WTC11 (cell line): ENCODE results near the gene AGAP1. TPM values are rescaled to one million over a fixed set of nuclear protein-coding genes. Genes with fewer than 3 reads are reported as not detected.

ENCODE experiments used
- ATAC-seq: fragments of 200-7000 bp; cut with Tn5 transposase; 2 replicates; pipeline ENCODE4 v1.10.0; 2021; ENCODE audit warnings: mild to moderate bottlenecking, moderate library complexity
- CTCF ChIA-PET: fragments of 300-600 bp; sonication (Branson Sonifier 250); formaldehyde crosslinking; loops from one replicate; lab custom pipeline; 2021; ENCODE audit warnings: antibody characterized with exemption; lab: Charles Lee
- POLR2A ChIA-PET: fragments of 350-600 bp; sonication (Branson Sonifier 250); formaldehyde crosslinking; loops from one replicate; lab custom pipeline; 2021; ENCODE audit warnings: antibody characterized with exemption; lab: Charles Lee
- DNase-seq: peaks from one replicate; pipeline ENCODE4 v3.0.0; 2021; ENCODE audit warnings: low spot score
- H3K27ac Mint-ChIP-seq: 2 replicates; pipeline ENCODE4 v1.8.0; 2021; ENCODE audit warnings: mixed read lengths
- H3K27me3 Mint-ChIP-seq: 2 replicates; pipeline ENCODE4 v1.8.0; 2021; ENCODE audit warnings: low read depth, mild to moderate bottlenecking, moderate library complexity, mixed read lengths
- H3K36me3 Mint-ChIP-seq: 2 replicates; pipeline ENCODE4 v1.8.0; 2021; ENCODE audit warnings: mixed read lengths
- H3K4me1 Mint-ChIP-seq: 2 replicates; pipeline ENCODE4 v1.8.0; 2022; ENCODE audit warnings: mixed read lengths
- H3K4me3 Mint-ChIP-seq: 2 replicates; pipeline ENCODE4 v1.8.0; 2021; ENCODE audit warnings: mild to moderate bottlenecking, moderate library complexity, mixed read lengths
- H3K9me3 Mint-ChIP-seq: 2 replicates; pipeline ENCODE4 v1.8.0; 2021; ENCODE audit warnings: mixed read lengths
- EMX1 ChIP-seq: fragments of 250-450 bp; sonication (Bioruptor Pico); IDR thresholded peaks from 2 replicates; pipeline ENCODE4 v1.8.0; 2021; ENCODE audit warnings: mild to moderate bottlenecking
- GTF2I ChIP-seq: fragments of 250-450 bp; sonication (Bioruptor Pico); conservative IDR thresholded peaks from 2 replicates; pipeline ENCODE4 v1.4.0; 2021; ENCODE audit warnings: mild to moderate bottlenecking
- HMGA2 ChIP-seq: fragments of 250-450 bp; sonication (Bioruptor Pico); IDR thresholded peaks from 2 replicates; pipeline ENCODE4 v1.4.0; 2021; ENCODE audit warnings: mild to moderate bottlenecking, moderate library complexity
- NFYB ChIP-seq: sonication (generic); formaldehyde crosslinking; conservative IDR thresholded peaks from 2 replicates; pipeline ENCODE4 v1.8.0; 2022; ENCODE audit warnings: low read depth, missing genetic modification reagents
- NR3C1 ChIP-seq: sonication (generic); formaldehyde crosslinking; conservative IDR thresholded peaks from 2 replicates; pipeline ENCODE4 v1.8.1; 2023; ENCODE audit warnings: low read depth, mild to moderate bottlenecking, missing genetic modification reagents
- RELA ChIP-seq: sonication (generic); formaldehyde crosslinking; IDR thresholded peaks from 2 replicates; pipeline ENCODE4 v1.8.1; 2022; ENCODE audit warnings: missing genetic modification reagents, mild to moderate bottlenecking, borderline replicate concordance
- RORB ChIP-seq: fragments of 250-450 bp; sonication (Bioruptor Pico); IDR thresholded peaks from 2 replicates; pipeline ENCODE4 v1.9.0; 2021; ENCODE audit warnings: mild to moderate bottlenecking
- SOX15 ChIP-seq: fragments of 250-450 bp; sonication (Bioruptor Pico); IDR thresholded peaks from 2 replicates; pipeline ENCODE4 v1.9.0; 2021; ENCODE audit warnings: mild to moderate bottlenecking
- TEAD4 ChIP-seq: sonication (generic); formaldehyde crosslinking; IDR thresholded peaks from 2 replicates; pipeline ENCODE4 v1.8.0; 2022; ENCODE audit warnings: mild to moderate bottlenecking, missing genetic modification reagents
- ZBTB21 ChIP-seq: sonication (generic); formaldehyde crosslinking; IDR thresholded peaks from 2 replicates; pipeline ENCODE4 v1.8.1; 2023; ENCODE audit warnings: mild to moderate bottlenecking, missing genetic modification reagents, borderline replicate concordance
- ZNF138 ChIP-seq: sonication (generic); formaldehyde crosslinking; conservative IDR thresholded peaks from 2 replicates; pipeline ENCODE4 v1.8.1; 2022; ENCODE audit warnings: mild to moderate bottlenecking, moderate library complexity, missing genetic modification reagents
- ZNF263 ChIP-seq: sonication (generic); formaldehyde crosslinking; IDR thresholded peaks from 2 replicates; pipeline ENCODE4 v1.8.1; 2022; ENCODE audit warnings: low read depth, mild to moderate bottlenecking, moderate library complexity, missing genetic modification reagents
- ZNF396 ChIP-seq: fragments of 250-450 bp; sonication (Bioruptor Pico); IDR thresholded peaks from 2 replicates; pipeline ENCODE4 v1.8.0; 2021; ENCODE audit warnings: mild to moderate bottlenecking, moderate library complexity, borderline replicate concordance
- ZNF416 ChIP-seq: fragments of 250-450 bp; sonication (Bioruptor Pico); IDR thresholded peaks from 2 replicates; pipeline ENCODE4 v1.9.0; 2021; ENCODE audit warnings: mild to moderate bottlenecking, inconsistent platforms
- total RNA-seq: library from RNA; stranded (reverse); gene quantifications from 3 replicates; pipeline ENCODE4 v1.2.3, GENCODE V29; 2021
- TF ChIP-seq, protein P1 (sequence below): sonication (generic); formaldehyde crosslinking; conservative IDR thresholded peaks from 2 replicates; pipeline ENCODE4 v1.8.1; 2022; ENCODE audit warnings: mild to moderate bottlenecking, missing genetic modification reagents
- TF ChIP-seq, protein P2 (sequence below): sonication (generic); formaldehyde crosslinking; IDR thresholded peaks from 2 replicates; pipeline ENCODE4 v1.8.0; 2022; ENCODE audit warnings: mild to moderate bottlenecking, missing genetic modification reagents
- TF ChIP-seq, protein P3 (sequence below): sonication (generic); formaldehyde crosslinking; IDR thresholded peaks from 2 replicates; pipeline ENCODE4 v1.8.1; 2022; ENCODE audit warnings: low read depth, missing genetic modification reagents, borderline replicate concordance
- TF ChIP-seq, protein P4 (sequence below): sonication (generic); formaldehyde crosslinking; IDR thresholded peaks from 2 replicates; pipeline ENCODE4 v1.8.1; 2023; ENCODE audit warnings: mild to moderate bottlenecking, missing genetic modification reagents, borderline replicate concordance
- TF ChIP-seq, protein P5 (sequence below): sonication (generic); formaldehyde crosslinking; IDR thresholded peaks from 2 replicates; pipeline ENCODE4 v1.8.0; 2022; ENCODE audit warnings: mild to moderate bottlenecking, missing genetic modification reagents
- TF ChIP-seq, protein P6 (sequence below): fragments of 250-450 bp; sonication (Bioruptor Pico); IDR thresholded peaks from 2 replicates; pipeline ENCODE4 v1.9.0; 2021; ENCODE audit warnings: mild to moderate bottlenecking, borderline replicate concordance

Gene AGAP1
- total RNA-seq, 1 experiment from 2014 or later: 49.3 TPM

DNA sequence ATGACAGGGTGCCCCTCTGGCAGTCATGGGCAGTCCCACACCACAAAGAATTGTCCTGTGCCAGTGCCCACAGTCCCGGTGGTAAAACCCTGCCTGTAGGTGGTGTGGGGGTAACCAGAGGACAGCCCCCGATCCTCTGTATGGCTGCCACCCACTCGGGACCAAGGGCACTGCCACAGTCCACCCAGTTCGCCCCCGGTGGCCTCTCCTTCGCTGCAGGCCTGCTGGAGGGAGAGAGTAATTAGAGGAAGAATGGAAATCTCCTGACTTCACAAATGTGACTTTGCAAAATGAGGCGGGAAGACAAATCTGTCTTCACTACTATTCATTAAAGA lies 663.0 kb downstream of the AGAP1 start (continued):
- no peak for TF ChIP-seq ZNF416 (CRISPR knock-in tag)
- TF ChIP-seq, all 79 proteins: peak for 0

DNA sequence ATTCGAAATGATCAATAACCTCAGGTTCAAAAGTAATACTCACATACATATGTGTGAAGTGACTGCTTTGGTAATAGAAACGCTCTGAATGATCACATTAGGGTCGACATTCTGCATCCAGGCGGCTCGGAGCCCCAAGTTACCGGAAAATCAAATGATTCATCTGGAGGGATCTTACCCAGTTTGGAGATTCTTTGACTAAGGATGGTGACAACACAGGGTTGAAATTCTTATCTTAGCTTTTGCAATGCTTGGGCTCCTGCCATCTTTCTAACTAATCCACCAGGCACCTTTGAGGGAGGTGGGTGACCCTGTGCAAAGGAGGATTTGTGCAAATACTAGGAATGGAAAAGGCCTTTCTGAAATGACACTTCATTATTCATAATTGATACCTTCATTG lies 663.5 kb downstream of the AGAP1 start:
- ATAC-seq: no peak
- ChIA-PET CTCF (no interaction called here), POLR2A (no interaction called here)
- Mint-ChIP-seq H3K4me3 (no peak overlapping the region), H3K36me3 (peaks cover 9% of the 10 kb centered on the region), H3K27ac (no peak overlapping the region), H3K27me3 (peaks cover 83% of the 10 kb centered on the region), H3K4me1 (peaks cover 36% of the 10 kb centered on the region), H3K9me3 (peaks cover 13% of the 10 kb centered on the region)
- DNase-seq: no peak
- TF ChIP-seq TEAD4 (CRISPR knock-in tag) (no peak), RELA (CRISPR knock-in tag) (no peak), NR3C1 (CRISPR knock-in tag) (no peak), ZNF138 (no peak), NFYB (CRISPR knock-in tag) (no peak), ZNF416 (CRISPR knock-in tag) (no peak), HMGA2 (no peak), GTF2I (CRISPR knock-in tag) (no peak), RORB (CRISPR knock-in tag) (no peak), ZBTB21 (CRISPR knock-in tag) (no peak), ZNF263 (CRISPR knock-in tag) (no peak), ZNF396 (CRISPR knock-in tag) (no peak), SOX15 (no peak), EMX1 (CRISPR knock-in tag) (no peak)
- TF ChIP-seq, protein P1, sequence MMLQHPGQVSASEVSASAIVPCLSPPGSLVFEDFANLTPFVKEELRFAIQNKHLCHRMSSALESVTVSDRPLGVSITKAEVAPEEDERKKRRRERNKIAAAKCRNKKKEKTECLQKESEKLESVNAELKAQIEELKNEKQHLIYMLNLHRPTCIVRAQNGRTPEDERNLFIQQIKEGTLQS (CRISPR knock-in tag): no peak
- TF ChIP-seq, protein P2, sequence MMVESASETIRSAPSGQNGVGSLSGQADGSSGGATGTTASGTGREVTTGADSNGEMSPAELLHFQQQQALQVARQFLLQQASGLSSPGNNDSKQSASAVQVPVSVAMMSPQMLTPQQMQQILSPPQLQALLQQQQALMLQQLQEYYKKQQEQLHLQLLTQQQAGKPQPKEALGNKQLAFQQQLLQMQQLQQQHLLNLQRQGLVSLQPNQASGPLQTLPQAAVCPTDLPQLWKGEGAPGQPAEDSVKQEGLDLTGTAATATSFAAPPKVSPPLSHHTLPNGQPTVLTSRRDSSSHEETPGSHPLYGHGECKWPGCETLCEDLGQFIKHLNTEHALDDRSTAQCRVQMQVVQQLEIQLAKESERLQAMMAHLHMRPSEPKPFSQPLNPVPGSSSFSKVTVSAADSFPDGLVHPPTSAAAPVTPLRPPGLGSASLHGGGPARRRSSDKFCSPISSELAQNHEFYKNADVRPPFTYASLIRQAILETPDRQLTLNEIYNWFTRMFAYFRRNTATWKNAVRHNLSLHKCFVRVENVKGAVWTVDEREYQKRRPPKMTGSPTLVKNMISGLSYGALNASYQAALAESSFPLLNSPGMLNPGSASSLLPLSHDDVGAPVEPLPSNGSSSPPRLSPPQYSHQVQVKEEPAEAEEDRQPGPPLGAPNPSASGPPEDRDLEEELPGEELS: no peak
- TF ChIP-seq, protein P3, sequence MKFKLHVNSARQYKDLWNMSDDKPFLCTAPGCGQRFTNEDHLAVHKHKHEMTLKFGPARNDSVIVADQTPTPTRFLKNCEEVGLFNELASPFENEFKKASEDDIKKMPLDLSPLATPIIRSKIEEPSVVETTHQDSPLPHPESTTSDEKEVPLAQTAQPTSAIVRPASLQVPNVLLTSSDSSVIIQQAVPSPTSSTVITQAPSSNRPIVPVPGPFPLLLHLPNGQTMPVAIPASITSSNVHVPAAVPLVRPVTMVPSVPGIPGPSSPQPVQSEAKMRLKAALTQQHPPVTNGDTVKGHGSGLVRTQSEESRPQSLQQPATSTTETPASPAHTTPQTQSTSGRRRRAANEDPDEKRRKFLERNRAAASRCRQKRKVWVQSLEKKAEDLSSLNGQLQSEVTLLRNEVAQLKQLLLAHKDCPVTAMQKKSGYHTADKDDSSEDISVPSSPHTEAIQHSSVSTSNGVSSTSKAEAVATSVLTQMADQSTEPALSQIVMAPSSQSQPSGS: no peak
- TF ChIP-seq, protein P4, sequence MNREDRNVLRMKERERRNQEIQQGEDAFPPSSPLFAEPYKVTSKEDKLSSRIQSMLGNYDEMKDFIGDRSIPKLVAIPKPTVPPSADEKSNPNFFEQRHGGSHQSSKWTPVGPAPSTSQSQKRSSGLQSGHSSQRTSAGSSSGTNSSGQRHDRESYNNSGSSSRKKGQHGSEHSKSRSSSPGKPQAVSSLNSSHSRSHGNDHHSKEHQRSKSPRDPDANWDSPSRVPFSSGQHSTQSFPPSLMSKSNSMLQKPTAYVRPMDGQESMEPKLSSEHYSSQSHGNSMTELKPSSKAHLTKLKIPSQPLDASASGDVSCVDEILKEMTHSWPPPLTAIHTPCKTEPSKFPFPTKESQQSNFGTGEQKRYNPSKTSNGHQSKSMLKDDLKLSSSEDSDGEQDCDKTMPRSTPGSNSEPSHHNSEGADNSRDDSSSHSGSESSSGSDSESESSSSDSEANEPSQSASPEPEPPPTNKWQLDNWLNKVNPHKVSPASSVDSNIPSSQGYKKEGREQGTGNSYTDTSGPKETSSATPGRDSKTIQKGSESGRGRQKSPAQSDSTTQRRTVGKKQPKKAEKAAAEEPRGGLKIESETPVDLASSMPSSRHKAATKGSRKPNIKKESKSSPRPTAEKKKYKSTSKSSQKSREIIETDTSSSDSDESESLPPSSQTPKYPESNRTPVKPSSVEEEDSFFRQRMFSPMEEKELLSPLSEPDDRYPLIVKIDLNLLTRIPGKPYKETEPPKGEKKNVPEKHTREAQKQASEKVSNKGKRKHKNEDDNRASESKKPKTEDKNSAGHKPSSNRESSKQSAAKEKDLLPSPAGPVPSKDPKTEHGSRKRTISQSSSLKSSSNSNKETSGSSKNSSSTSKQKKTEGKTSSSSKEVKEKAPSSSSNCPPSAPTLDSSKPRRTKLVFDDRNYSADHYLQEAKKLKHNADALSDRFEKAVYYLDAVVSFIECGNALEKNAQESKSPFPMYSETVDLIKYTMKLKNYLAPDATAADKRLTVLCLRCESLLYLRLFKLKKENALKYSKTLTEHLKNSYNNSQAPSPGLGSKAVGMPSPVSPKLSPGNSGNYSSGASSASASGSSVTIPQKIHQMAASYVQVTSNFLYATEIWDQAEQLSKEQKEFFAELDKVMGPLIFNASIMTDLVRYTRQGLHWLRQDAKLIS (CRISPR knock-in tag): no peak
- TF ChIP-seq, protein P5, sequence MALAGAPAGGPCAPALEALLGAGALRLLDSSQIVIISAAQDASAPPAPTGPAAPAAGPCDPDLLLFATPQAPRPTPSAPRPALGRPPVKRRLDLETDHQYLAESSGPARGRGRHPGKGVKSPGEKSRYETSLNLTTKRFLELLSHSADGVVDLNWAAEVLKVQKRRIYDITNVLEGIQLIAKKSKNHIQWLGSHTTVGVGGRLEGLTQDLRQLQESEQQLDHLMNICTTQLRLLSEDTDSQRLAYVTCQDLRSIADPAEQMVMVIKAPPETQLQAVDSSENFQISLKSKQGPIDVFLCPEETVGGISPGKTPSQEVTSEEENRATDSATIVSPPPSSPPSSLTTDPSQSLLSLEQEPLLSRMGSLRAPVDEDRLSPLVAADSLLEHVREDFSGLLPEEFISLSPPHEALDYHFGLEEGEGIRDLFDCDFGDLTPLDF (CRISPR knock-in tag): no peak
- TF ChIP-seq, protein P6, sequence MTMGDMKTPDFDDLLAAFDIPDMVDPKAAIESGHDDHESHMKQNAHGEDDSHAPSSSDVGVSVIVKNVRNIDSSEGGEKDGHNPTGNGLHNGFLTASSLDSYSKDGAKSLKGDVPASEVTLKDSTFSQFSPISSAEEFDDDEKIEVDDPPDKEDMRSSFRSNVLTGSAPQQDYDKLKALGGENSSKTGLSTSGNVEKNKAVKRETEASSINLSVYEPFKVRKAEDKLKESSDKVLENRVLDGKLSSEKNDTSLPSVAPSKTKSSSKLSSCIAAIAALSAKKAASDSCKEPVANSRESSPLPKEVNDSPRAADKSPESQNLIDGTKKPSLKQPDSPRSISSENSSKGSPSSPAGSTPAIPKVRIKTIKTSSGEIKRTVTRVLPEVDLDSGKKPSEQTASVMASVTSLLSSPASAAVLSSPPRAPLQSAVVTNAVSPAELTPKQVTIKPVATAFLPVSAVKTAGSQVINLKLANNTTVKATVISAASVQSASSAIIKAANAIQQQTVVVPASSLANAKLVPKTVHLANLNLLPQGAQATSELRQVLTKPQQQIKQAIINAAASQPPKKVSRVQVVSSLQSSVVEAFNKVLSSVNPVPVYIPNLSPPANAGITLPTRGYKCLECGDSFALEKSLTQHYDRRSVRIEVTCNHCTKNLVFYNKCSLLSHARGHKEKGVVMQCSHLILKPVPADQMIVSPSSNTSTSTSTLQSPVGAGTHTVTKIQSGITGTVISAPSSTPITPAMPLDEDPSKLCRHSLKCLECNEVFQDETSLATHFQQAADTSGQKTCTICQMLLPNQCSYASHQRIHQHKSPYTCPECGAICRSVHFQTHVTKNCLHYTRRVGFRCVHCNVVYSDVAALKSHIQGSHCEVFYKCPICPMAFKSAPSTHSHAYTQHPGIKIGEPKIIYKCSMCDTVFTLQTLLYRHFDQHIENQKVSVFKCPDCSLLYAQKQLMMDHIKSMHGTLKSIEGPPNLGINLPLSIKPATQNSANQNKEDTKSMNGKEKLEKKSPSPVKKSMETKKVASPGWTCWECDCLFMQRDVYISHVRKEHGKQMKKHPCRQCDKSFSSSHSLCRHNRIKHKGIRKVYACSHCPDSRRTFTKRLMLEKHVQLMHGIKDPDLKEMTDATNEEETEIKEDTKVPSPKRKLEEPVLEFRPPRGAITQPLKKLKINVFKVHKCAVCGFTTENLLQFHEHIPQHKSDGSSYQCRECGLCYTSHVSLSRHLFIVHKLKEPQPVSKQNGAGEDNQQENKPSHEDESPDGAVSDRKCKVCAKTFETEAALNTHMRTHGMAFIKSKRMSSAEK (CRISPR knock-in tag): no peak
